Tibial nerve (tissue), 4 donors: ENCODE data around the gene M1AP. TPM values are rescaled to one million over a fixed set of nuclear protein-coding genes. Genes with fewer than 3 reads are reported as not detected.

Experiments used
- DNase-seq, 2 donors: peaks; one replicate each; pipeline ENCODE4 v3.0.0-alpha.2; 2019; ENCODE audit warnings: low spot score in 2 of 2
- H3K27ac ChIP-seq, 4 donors: fragments of 200-600 bp; sonication (generic) in 3 of 4; one replicate each; pipeline ENCODE4 v1.5.1; 2017 to 2019; ENCODE audit warnings: mild to moderate bottlenecking in 1 of 4
- H3K27me3 ChIP-seq, 2 donors: fragments of 200-600 bp; sonication (generic) in 1 of 2; one replicate each; pipeline versions ENCODE4 v1.5.1 to v1.6.0; 2017 to 2019
- H3K36me3 ChIP-seq, 3 donors: fragments of 200-600 bp; sonication (generic); one replicate each; pipeline ENCODE4 v1.5.1; 2018 to 2019
- H3K4me1 ChIP-seq, 4 donors: fragments of 200-600 bp; sonication (generic) in 3 of 4; one replicate each; pipeline ENCODE4 v1.5.1; 2017 to 2019
- H3K4me3 ChIP-seq, 4 donors: fragments of 200-600 bp; sonication (generic) in 3 of 4; one replicate each; pipeline ENCODE4 v1.5.1; 2017 to 2019; ENCODE audit warnings: mild to moderate bottlenecking in 1 of 4, moderate library complexity in 1 of 4
- H3K9me3 ChIP-seq, 4 donors: fragments of 200-600 bp; sonication (generic) in 3 of 4; one replicate each; pipeline ENCODE4 v1.5.1; 2017 to 2019
- EP300 ChIP-seq, 2 donors: sonication (generic); formaldehyde crosslinking; IDR thresholded peaks; one replicate each; pipeline ENCODE4 v1.6.1; 2017; ENCODE audit warnings: antibody characterized with exemption in 2 of 2, mild to moderate bottlenecking in 1 of 2
- POLR2A ChIP-seq, 2 donors: fragments of 450-650 bp; IDR thresholded peaks; one replicate each; pipeline ENCODE4 v1.6.1; 2017; ENCODE audit warnings: antibody characterized with exemption in 2 of 2, mild to moderate bottlenecking in 2 of 2, moderate library complexity in 2 of 2
- WGBS, 2 donors: methylation state at CpG; one replicate each; pipeline ENCODE4 v1.1.5; 2018; 5-methylcytosine and 5-hydroxymethylcytosine counted together
- total RNA-seq, 4 donors: library from RNA; depleted of rRNA; stranded (reverse); fragments of >200 nt; gene quantifications; one replicate each; pipeline ENCODE4 v1.1.0, GENCODE V29; 2016
- TF ChIP-seq, protein P1 (sequence below), 5 experiments: fragments of 200-600 bp in 3 of 5; fragments of 450-650 bp in 2 of 5; sonication (generic) in 3 of 5; IDR thresholded peaks; one replicate each; pipeline ENCODE4 v1.5.1; 2016 to 2019; ENCODE audit warnings: antibody characterized with exemption in 5 of 5, mild to moderate bottlenecking in 3 of 5, moderate library complexity in 2 of 5

The M1AP gene
- total RNA-seq, 4 donors from 2014 or later, result 0.21 TPM; not detected in 3

DNA sequence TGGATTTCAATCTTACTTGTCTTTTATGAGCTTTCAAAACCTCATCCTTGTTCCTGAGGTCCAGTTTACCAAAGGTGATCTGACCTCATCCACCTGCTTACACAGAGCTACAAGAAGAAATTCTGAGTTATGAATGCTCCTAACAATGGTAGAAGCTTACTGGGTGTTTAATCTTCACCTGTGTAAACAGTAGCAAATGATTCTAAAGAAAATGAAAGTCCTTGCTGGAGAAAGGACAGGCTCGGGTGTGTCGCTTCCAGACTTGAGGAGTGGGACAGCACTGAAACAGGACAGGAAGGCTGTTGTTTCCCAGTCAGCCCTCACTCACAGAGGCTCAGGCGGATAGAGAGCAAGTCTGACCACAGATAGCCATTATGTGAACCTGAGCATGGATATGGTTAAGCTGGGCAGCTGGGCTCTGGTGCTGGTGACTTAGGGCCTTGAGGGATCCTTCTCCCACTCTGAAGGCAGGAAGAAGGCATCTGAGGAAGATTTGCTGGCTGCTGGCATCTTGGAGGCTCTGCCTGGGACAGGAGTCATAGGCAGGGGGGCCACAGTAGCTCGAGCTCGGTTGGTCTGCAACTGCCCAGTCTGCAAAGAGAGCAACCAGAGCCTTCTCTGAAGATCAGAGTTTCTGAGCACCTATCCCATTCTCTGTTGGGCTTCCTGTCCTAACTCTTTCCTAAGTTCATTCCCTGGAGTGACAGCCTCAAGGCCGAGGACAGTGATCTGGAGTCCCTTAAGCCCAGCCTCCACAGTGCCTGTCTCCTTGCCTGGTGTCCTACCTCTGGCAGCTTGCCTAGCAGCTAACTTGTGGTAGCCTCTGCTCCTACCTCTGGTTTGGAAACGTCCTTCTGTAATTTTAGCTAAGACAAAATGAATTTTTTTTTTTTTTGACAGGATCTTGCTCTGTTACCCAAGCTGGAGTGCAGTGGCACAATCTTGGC lies 89.6 kb downstream of the M1AP start:
- Histone ChIP-seq H3K4me3 (no peak overlapping the region), H3K27ac (no peak overlapping the region), H3K27me3 (no peaks in the 10 kb centered on the region), H3K9me3 (no peaks in the 10 kb centered on the region), H3K4me1 (peaks cover 0 to 17% (median 3%) of the 10 kb centered on the region in 4 donors), H3K36me3 (peaks cover 0 to 15% (median 0%) of the 10 kb centered on the region in 3 donors)
- no peak for TF ChIP-seq POLR2A (IDR thresholded peaks at IDR 0.05)
- no peak for TF ChIP-seq EP300 (IDR thresholded peaks at IDR 0.05)
- TF ChIP-seq, protein P1, sequence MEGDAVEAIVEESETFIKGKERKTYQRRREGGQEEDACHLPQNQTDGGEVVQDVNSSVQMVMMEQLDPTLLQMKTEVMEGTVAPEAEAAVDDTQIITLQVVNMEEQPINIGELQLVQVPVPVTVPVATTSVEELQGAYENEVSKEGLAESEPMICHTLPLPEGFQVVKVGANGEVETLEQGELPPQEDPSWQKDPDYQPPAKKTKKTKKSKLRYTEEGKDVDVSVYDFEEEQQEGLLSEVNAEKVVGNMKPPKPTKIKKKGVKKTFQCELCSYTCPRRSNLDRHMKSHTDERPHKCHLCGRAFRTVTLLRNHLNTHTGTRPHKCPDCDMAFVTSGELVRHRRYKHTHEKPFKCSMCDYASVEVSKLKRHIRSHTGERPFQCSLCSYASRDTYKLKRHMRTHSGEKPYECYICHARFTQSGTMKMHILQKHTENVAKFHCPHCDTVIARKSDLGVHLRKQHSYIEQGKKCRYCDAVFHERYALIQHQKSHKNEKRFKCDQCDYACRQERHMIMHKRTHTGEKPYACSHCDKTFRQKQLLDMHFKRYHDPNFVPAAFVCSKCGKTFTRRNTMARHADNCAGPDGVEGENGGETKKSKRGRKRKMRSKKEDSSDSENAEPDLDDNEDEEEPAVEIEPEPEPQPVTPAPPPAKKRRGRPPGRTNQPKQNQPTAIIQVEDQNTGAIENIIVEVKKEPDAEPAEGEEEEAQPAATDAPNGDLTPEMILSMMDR (IDR thresholded peaks at IDR 0.05), result no peak
- WGBS, 2 donors, result 63 to 65% methylated on average over 7 of the region's 7 CpGs
- DNase-seq, result no peak

DNA sequence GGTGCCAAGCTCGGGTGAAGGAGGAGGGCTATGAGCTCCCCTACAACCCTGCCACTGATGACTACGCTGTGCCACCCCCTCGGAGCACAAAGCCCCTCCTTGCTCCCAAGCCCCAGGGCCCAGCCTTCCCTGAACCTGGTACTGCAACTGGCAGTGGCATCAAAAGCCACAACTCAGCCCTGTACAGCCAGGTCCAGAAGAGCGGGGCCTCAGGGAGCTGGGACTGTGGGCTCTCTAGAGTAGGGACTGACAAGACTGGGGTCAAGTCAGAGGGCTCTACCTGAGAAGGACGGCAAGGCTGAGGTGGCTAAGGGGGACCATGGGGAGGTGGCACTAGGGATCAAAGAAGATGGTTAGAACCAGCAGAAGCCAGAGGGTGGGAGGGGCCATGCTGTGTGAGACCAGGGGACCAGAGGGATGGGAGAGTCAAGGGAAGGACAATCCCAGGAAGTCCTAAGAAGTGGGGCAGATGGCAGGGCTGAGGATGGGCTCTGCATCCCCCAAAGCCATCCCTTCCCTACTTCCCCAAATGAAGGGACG lies 91.2 kb downstream of the M1AP start:
- 92 to 94% methylated on average over 6 of the region's 6 CpGs for WGBS, 2 donors
- H3K27ac ChIP-seq, result no peak overlapping the region
- TF ChIP-seq POLR2A (IDR thresholded peaks at IDR 0.05) (no peak), EP300 (IDR thresholded peaks at IDR 0.05) (no peak)
- TF ChIP-seq, protein P1 (IDR thresholded peaks at IDR 0.05), result no peak
- H3K9me3 ChIP-seq, result no peaks in the 10 kb centered on the region
- peaks cover 0 to 34% (median 10%) of the 10 kb centered on the region in 4 donors for H3K4me1 ChIP-seq
- no peaks in the 10 kb centered on the region for H3K27me3 ChIP-seq
- DNase-seq, result no peak
- H3K4me3 ChIP-seq, result no peak overlapping the region
- peaks cover 0 to 15% (median 0%) of the 10 kb centered on the region in 3 donors for H3K36me3 ChIP-seq

DNA sequence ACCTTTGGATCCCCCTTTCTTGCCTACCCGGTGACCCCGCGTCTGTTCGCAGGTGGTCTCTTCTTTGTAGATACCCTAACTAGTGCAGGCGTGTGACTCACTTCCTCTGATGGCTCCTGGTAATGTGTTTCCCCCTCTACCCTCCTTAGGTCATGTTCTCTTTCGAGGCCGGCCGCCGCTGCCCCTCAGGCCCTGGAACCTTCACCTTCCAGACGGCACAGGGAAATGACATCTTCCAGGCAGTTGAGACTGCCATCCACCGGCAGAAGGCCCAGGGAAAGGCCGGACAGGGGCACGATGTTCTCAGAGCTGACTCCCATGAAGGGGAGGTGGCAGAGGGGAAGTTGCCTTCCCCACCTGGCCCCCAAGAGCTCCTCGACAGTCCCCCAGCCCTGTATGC lies 92.0 kb downstream of the M1AP start:
- Histone ChIP-seq H3K27me3 (no peaks in the 10 kb centered on the region), H3K27ac (peak overlapping the region in 2 of 4 donors; percentile 97 to 98), H3K9me3 (no peaks in the 10 kb centered on the region), H3K4me3 (peak overlapping the region in 1 of 4 donors; percentile 95), H3K4me1 (peaks cover 0 to 35% (median 10%) of the 10 kb centered on the region in 4 donors), H3K36me3 (peaks cover 0 to 15% (median 0%) of the 10 kb centered on the region in 3 donors)
- 75 to 79% methylated on average over 14 of the region's 14 CpGs for WGBS, 2 donors
- no peak for DNase-seq
- TF ChIP-seq, protein P1 (IDR thresholded peaks at IDR 0.05), result no peak
- TF ChIP-seq EP300 (IDR thresholded peaks at IDR 0.05) (no peak), POLR2A (IDR thresholded peaks at IDR 0.05) (no peak)

DNA sequence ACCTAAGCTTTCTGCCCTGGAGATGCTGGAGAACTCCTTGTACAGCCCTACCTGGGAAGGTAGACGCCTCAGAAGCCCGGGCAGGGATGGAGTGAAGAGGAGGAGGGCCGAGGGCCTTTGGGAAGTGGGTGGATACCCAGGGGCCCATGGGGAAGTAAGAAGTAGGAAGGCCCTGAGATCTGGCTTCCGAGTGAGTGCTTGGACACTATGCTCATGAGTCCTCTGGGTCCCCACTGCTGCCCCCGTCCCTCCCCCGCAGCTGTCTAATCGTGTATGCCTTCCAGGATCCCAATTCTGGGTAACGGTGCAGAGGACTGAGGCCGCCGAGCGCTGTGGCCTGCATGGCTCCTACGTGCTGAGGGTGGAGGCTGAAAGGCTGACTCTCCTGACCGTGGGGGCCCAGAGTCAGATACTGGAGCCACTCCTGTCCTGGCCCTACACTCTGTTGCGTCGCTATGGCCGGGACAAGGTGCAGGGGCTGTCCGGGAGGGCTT lies 92.5 kb downstream of the M1AP start:
- Histone ChIP-seq H3K4me1 (peaks cover 0 to 39% (median 10%) of the 10 kb centered on the region in 4 donors), H3K36me3 (peaks cover 0 to 15% (median 0%) of the 10 kb centered on the region in 3 donors), H3K4me3 (peak overlapping the region; percentile 72 to 95 (median 79)), H3K9me3 (no peaks in the 10 kb centered on the region), H3K27ac (peak overlapping the region; percentile 89 to 98 (median 96)), H3K27me3 (no peaks in the 10 kb centered on the region)
- no peak for TF ChIP-seq POLR2A (IDR thresholded peaks at IDR 0.05)
- no peak for TF ChIP-seq EP300 (IDR thresholded peaks at IDR 0.05)
- TF ChIP-seq, protein P1 (IDR thresholded peaks at IDR 0.05), result no peak
- DNase-seq, result no peak
- 68 to 70% methylated on average over 14 to 17 of the region's 17 CpGs for WGBS, 2 donors
